GM10266 (cell line): ENCODE data around the gene TCF4.

Experiments
- DNase-seq: peaks from one replicate; pipeline ENCODE4 v3.0.0; 2012; ENCODE audit errors: extremely low spot score
- CTCF ChIP-seq: IDR thresholded peaks from 2 replicates; pipeline ENCODE4 v1.5.1; 2012; ENCODE audit warnings: mild to moderate bottlenecking, low read depth; ENCODE audit not compliant: control insufficient read depth, insufficient read depth; ENCODE audit errors: missing control alignments

The TCF4 gene

GRCh38 chr18:55515941-55516710 is 71.9 kb downstream of the TCF4 start:
- DNase-seq, result no peak
- no peak for TF ChIP-seq CTCF

- no peak for TF ChIP-seq CTCF
- DNase-seq, result no peak
These were observed 72.8 kb downstream of the TCF4 start for GRCh38 chr18:55515214-55515613.

- no peak for DNase-seq
These were observed 74.8 kb downstream of the TCF4 start for GRCh38 chr18:55513161-55513560.

GRCh38 chr18:55511277-55511676 is 76.7 kb downstream of the TCF4 start:
- DNase-seq, result no peak
- TF ChIP-seq CTCF, result no peak

More at GRCh38 chr18:55513161-55513560, 74.8 kb downstream of the TCF4 start:
- TF ChIP-seq CTCF, result no peak

- no peak for TF ChIP-seq CTCF
- no peak for DNase-seq
These were observed 77.2 kb downstream of the TCF4 start for GRCh38 chr18:55510809-55511208.

GRCh38 chr18:55509631-55510324 is 78.2 kb downstream of the TCF4 start:
- no peak for TF ChIP-seq CTCF
- peak; percentile 42 for DNase-seq

- no peak for DNase-seq
- TF ChIP-seq CTCF, result no peak
These were observed 79.3 kb downstream of the TCF4 start for GRCh38 chr18:55508651-55509050.
